GM18505 (cell line): ENCODE results near the gene ARHGAP26.
A peak's percentile ranks its signal among the peaks of the same experiment; 100 is the strongest.

Experiments used
- ATAC-seq: cut with Tn5 transposase; IDR thresholded peaks from one replicate; pipeline ENCODE4 v1.9.1; 2021; ENCODE audit not compliant: unreplicated experiment
- POLR2A ChIP-seq: IDR thresholded peaks from 4 replicates; pipeline ENCODE4 v1.6.1; 2011; ENCODE audit warnings: borderline replicate concordance; ENCODE audit not compliant: insufficient read depth, insufficient read length; ENCODE audit errors: extremely low read depth

ARHGAP26 gene

GRCh38 chr5:143130613-143131305 is 360.6 kb downstream of the ARHGAP26 start:
- no peak for ATAC-seq
- no peak for TF ChIP-seq POLR2A

- ATAC-seq = no peak
- TF ChIP-seq POLR2A = no peak
Observed at GRCh38 chr5:143131972-143132371, 361.8 kb downstream of the ARHGAP26 start.

GRCh38 chr5:143132739-143133138 is 362.6 kb downstream of the ARHGAP26 start:
- no peak for TF ChIP-seq POLR2A
- no peak for ATAC-seq

GRCh38 chr5:143133721-143134120 is 363.5 kb downstream of the ARHGAP26 start:
- no peak for TF ChIP-seq POLR2A
- no peak for ATAC-seq

- no peak for ATAC-seq
- no peak for TF ChIP-seq POLR2A
Observed at GRCh38 chr5:143134269-143134668, 364.1 kb downstream of the ARHGAP26 start.

GRCh38 chr5:143134900-143135299 is 364.7 kb downstream of the ARHGAP26 start:
- peak; percentile 66 for ATAC-seq
- TF ChIP-seq POLR2A = no peak

GRCh38 chr5:143135832-143136551 is 365.8 kb downstream of the ARHGAP26 start:
- ATAC-seq = no peak

GRCh38 chr5:143138839-143139238 is 368.7 kb downstream of the ARHGAP26 start:
- TF ChIP-seq POLR2A = no peak
- ATAC-seq = no peak

More at GRCh38 chr5:143135832-143136551, 365.8 kb downstream of the ARHGAP26 start:
- no peak for TF ChIP-seq POLR2A

- ATAC-seq = no peak
- no peak for TF ChIP-seq POLR2A
Observed at GRCh38 chr5:143139585-143139984, 369.4 kb downstream of the ARHGAP26 start.

- no peak for ATAC-seq
Observed at GRCh38 chr5:143140492-143141203, 370.5 kb downstream of the ARHGAP26 start.

GRCh38 chr5:143141652-143142051 is 371.5 kb downstream of the ARHGAP26 start:
- ATAC-seq = no peak
- TF ChIP-seq POLR2A = no peak

More at GRCh38 chr5:143140492-143141203, 370.5 kb downstream of the ARHGAP26 start:
- no peak for TF ChIP-seq POLR2A

- TF ChIP-seq POLR2A = no peak
Observed at GRCh38 chr5:143142596-143143435, 372.6 kb downstream of the ARHGAP26 start.

GRCh38 chr5:143143973-143144372 is 373.8 kb downstream of the ARHGAP26 start:
- no peak for TF ChIP-seq POLR2A
- no peak for ATAC-seq

More at GRCh38 chr5:143142596-143143435, 372.6 kb downstream of the ARHGAP26 start:
- ATAC-seq = no peak
